DMS53 treated with DMSO at 0.1 percent for 48 hours (cell line): ENCODE data around the gene TSEN54.
A peak's percentile ranks its signal among the peaks of the same experiment; 100 is the strongest.
"Not testable (repeated sequence)": the region's sequence is repeated elsewhere in the genome, so short reads cannot be mapped to it uniquely, and the experiment has no call there.

Experiments used
- DNase-seq: peaks from one replicate; lab custom pipeline; 2025; ENCODE audit not compliant: unreplicated experiment; lab: John Stamatoyannopoulos, UW

TSEN54 gene

DNA sequence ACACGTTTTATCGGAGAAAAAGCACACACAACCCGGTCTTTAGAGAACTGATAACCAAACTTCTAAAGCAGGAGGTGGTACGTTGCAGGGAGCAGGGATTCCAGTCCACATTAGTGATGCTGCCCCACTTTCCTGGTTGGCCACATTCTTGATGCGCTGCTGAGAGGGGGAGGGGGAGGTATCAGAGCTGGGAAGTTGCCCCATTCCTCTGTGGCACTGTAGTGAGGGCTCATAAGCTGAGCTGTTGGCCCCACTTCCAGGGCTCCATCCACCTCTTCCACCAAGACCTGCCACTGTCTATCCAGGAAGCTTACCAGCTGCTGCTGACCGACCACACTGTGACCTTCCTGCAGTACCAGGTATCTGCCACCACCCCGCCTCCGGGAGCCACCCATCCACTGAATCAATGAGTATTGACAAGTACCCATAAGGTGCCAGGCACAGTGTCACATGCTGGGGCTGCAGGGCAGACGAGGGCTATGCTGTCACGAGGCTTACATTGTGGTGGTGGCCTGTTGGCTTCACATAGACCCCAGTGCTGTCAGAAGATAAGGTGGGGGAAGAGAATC, 1.1 kb downstream of the TSEN54 start:
- no peak for DNase-seq

DNA sequence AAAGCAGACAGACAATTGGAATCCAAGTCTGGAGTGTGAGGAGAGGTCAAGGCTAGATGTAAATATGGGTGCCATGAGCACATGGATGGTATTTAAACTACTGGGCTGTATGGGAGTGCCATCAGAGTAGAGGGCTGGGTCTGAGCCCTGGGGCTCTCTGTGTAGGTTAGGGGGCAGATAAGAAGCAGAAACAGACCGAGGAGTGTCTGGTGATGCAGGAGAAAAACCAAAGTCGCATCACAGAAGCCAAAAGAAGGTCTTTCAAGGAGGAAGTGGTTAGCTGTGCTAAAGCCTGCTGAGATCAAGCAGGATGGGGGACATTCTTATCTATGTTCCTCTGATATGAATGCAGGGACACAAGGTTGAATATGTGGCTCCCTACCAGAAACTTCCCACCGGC, 1.9 kb downstream of the TSEN54 start:
- no peak for DNase-seq

DNA sequence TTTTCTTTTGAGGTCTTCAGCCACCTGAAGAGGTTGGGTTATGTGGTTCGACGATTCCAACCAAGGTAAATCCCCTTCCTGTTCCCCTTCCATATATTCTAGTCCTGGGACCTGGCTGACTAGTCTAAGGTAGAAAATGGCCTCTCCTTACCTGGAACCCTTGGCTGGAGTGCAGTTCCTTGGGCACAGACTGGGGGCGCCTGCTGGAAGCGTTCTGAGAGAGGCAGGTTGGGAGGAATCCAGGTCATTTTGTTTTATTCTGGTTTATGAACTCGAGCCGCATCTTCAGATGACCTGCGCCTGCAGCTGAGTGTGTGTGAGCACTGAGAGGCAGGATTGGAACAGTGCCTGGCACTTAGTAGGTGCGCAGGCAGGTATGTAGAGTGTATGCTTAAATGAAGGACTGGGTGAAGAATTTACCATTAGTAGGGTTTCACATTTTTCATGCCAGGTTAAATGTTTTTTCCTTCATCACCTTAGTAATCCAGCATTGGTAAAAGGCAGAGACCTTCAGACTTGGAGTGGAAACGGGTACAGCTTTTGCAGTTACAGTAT, 2.7 kb downstream of the TSEN54 start:
- DNase-seq, result no peak

DNA sequence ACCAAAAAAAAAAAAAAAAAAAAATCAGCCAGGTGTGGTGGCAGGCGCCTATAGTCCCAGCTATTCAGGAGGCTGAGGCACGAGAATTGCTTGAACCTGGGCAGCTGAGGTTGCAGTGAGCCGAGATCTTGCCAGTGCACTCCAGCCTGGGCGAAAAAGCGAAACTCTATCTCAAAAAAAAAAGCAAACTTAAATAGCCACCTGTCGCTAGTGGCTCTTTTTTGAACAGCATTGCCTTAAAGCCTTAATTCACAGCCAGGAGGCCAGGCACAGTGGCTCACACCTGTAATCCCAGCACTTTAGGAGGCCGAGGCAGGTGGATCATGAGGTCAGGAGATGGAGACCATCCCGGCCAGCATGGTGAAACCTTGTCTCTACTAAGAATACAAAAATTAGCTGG, 4.1 kb downstream of the TSEN54 start:
- not testable (repeated sequence) for DNase-seq

DNA sequence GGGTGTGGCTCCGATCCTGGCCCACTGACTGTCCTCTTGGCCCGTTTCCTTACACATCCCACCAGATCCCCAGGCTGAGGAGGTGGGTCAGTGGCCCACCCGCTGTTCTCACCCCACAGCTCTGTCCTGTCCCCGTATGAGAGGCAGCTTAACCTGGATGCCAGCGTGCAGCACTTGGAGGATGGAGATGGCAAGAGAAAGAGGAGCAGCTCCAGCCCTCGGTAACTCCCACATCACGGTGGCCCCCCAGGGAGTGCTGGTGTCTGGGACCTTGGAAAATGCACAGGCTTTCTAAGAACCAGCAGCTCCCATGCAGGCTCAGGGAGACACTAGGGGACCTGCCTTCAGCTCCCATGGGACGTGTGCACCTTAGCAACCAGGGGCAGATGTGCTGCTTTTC, 5.0 kb downstream of the TSEN54 start:
- no peak for DNase-seq

DNA sequence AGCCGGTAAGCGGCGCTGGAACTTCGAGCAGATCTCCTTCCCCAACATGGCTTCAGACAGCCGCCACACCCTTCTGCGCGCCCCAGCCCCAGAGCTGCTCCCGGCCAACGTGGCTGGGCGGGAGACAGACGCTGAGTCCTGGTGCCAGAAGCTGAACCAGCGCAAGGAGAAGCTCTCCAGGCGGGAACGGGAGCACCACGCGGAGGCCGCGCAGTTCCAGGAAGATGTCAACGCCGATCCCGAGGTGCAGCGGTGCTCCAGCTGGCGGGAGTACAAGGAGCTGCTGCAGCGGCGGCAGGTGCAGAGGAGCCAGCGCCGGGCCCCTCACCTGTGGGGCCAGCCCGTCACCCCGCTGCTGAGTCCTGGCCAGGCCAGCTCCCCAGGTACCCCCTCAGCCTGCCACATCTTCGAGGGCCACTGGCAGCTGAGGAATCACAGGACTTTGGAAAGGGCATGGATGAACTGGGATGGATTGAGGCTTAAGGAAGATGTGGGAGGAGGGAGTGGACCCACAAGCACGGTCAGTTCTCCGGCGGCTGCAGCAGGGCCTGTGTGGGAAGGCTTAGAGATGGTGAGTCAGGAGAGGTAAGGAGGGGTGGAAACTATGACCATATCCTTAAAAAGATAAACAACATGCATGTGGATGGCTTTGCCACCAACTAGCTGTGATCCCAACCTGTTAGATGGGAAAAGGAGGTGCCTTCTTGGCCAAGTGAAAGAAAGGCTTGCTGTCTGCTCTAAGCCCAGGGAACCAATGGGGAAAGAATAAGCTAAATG, 5.8 kb downstream of the TSEN54 start:
- DNase-seq, result no peak

DNA sequence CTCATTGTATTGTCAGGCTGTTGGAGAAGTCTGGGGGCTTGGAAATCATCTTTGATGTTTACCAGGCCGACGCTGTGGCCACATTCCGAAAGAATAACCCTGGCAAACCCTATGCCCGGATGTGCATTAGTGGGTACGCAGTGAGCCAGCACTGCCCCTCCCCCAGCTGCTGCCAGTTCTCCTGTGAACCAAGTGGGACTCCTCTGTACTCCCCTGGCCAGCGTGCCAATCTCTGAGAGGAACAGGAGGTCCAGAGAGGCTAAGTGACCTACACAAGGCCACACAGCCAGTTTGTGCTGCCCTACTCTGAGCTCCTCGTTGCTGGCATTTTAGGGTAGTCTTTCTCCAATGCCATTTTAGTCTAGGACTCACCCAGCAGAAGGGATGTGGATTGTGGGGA, 7.3 kb downstream of the TSEN54 start:
- no peak for DNase-seq

DNA sequence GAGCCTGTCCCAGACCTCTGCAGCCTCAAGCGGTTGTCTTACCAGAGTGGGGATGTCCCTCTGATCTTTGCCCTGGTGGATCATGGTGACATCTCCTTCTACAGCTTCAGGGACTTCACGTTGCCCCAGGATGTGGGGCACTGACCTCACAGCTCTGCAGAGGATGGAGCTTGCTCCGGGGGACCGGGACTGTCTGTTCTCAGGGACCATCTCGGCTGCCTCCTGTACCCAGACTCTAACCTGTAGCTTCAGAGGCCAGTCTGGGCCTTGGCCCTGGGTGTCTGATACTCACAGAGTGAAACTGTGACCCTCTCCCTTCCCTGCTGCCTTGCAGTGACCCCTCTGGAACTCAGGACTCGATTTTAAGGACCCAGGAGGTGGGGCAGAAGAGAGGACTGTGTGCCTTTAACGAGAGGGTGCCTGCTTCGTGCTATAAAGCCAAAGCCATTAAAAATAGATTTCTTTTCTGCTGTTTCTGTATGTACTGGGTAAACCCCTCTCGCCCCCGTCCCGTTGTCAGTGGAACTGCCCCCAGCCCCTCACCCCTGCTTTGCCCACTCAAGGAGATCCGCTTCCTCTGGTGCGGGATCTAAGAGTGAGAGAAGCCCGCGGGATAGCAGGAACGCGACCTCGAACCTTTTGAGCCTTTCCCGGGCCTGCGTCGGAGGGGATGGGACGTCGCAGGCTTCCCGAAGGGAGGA, 8.1 kb downstream of the TSEN54 start:
- DNase-seq, result no peak

DNA sequence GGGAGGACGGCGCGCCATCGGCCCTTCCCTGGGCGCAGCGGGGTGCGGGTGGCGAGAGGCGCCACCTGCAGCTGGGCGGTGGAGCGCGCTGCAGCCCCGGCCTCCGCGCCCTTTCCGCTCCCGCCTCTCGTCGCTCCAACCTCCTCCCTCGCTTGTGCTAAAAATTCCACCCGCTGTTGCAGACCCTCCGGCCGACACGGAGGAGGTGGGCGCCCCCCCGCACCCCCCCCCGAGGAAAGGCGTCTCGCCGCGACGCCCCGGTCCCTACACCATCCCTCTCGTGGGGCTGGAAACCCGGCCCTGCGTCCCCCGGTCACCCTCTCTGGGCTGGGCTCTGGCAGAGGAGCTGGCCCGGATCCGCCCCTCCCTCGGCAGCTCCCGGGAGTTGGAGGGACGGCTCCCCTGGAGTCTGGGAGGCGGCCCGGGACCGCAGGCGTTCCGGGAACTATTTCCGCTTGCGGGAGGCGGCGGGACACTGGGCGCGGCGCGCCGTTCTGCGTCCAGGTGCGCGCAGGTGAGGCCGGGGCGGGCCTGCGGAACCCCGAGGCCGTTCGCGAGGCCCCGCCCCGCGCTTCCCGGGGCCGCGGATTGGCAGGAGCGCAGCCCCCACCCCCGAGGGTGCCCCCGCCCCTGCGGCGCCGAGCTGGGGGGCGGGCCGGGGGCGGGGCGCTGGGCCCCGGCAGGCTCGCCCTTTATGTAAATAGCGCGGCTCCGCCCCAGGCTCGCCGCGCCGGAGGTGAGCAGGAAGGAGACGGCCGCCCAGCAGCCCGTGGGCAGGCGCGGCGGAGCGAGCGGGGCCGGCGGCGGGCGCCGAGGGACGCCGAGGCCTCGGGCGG, 8.9 kb downstream of the TSEN54 start, which contains the start of gene LLGL2:
LLGL2 (plus strand) TSS at position 728 of the 836 bp plus-strand sequence. CDS start 17,730 bp downstream, outside the sequence.
- peak; percentile 86 for DNase-seq

DNA sequence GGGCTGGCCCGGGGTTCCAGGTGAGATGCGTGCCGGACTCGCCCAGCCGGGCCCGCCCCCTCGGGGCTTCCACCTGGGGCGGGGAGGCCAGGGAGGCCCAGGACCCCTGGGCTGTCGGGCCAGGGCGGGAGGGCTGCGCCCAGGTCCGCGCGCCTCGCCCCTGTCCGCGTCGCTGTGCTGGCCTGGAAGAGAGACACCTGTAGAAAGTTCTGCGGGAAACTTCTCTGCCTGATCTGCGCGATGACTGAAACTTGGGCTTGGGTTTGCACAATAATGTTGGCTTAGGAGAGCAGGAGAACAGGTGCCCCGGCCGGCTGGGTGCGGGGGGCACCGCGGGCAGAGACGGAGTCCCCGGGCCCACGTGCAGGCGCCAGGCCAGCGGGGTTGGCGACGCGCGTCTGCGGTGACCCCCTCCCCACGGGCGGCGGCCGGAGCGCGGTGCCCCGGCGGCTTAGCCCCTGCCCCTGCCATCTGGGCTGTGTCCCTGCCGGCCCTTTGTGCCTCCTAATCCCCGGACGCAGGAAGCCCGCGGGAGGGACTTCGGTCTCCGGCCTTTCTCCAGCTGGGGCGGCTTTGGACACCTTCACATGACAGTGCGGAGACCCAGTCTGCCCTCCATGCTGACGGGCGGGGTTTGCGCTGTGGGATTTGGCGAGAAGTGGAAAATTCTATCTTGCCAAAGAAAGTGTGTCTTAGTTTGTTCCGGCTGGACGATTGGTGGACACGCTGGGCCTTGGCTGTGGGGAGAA, 9.7 kb downstream of the TSEN54 start:
- DNase-seq, result peak; percentile 53

DNA sequence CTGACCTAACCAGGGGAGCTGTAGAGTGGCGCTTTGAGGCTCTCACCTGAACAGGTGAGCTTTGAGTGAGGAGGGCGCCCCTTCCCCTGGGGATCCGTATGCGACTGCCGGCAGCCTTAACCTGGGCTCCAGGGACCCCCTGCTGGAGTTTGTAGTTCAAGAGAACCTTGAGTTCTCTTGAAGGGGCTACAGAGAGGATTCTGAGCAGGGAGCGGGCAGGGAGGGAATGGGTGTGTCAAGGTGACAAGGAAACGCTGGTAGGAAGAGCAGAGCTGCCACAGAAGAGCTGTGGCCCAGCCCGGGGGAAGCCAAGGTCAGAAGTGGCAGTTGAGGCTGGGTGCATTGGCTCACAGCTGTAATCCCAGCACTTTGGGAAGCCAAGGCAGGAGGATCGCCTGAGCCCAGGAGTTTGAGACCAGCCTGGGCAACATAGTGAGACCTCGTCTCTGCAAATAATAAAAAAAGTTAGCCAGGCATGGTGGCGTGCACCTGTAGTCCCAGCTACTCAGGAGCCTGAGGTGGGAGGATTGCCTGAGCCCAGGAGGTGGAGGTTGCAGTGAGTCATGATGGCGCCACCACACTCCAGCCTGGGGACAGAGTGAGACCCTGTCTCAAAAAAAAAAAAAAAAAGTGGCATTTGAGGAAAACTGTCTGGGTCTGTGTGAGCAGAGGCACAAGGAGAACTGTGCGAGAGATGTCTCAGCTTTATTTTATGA, 10.4 kb downstream of the TSEN54 start:
- no peak for DNase-seq

DNA sequence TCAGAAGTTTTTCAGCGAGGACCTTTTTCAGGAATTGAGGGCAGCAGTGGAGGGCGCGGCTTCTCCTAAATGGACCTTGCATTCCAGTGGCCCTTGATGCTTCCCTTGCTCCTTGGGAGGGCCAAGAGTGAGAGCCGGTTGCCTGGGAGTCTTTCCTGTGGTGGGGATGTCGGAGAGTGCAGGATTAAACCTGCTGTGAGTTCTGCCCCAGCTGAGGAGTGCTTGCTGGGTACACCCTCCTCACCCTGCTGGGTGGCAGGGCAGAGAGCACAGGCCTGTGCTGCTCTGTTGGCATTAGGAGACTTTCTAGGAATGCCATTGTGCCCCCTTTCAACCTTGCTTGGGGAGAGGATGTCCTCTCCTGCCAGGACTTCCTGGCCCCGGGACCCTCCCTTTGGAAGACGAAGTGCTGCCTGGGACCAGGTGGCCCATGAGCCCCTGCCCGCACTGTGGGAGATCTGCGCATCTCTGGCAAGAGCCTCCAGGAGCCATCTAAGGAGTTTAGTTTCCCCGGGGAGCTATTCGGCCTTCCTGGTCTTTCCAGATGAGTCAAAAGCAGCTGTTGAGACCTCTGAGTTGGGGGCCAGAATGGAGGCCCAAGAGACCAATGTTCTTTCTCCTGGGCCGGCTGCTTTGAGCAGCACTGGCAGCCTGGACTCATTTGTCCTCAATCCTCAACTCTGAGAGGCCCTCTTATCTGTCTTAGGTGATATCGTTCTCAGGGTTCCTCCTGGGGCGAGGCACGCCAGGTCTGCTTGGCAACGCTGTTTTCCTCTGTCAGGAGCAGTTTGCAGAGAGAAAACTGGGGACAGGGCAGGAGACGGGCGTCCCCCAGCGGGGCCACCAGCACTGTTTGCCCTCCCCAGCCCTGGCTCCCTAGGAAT, 14.8 kb downstream of the TSEN54 start:
- DNase-seq, result no peak

DNA sequence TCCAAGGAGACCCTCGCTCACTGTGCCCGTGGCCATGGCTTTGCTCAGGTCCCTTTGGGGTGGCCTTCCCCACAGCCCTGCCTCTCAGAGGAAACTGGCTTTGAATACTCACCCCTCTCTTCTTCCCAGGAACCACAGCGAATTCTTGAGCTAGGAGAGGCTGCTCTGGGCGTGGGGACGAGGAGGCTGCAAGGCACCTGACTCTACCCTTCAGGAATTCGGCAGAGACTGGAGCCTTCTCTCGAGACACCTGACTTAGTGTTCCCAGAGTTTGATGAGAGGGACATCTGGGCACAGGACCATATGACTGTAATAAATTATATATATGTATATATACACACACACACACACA, 15.4 kb downstream of the TSEN54 start:
- DNase-seq, result no peak

DNA sequence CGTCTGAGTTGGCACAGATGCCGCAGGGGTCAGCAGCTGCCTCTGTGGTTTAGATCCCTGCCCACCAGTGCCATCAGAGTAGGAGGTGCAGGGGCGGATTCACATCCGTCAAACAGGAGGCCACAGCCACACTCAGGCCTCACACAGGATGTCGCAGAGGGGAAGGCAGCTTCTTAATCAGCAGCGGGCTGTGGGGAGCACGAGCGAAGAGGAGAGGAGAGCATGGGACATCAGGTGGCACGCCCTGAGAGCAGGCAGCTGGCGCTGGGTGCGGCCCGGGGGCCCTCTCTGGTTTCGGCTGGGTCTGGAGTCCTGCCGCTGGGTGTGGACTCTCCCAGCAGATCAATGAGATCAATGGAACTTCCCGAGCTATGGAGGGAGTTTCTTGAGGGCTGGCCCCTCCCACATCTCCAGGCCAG, 18.8 kb downstream of the TSEN54 start:
- no peak for DNase-seq

DNA sequence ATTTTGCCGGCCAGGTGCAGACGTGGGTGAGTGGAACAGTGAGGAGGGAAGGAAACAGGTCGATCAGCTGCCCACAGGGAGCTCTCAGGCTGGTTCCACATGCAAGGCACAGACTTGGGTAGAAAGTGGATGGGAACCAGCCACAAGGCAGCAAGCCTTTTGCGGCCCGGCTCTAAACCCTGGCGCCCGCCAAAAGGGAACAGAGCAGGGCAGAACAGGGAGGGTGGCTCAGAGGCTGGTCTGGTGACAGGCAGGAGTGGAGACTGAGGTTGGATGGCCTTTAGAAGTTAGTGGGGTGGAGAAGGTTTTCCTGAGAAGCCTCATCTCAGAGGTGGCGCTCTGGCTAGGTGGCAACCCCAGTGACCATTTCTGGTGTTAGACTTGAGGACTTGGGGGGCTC, 19.5 kb downstream of the TSEN54 start:
- no peak for DNase-seq

DNA sequence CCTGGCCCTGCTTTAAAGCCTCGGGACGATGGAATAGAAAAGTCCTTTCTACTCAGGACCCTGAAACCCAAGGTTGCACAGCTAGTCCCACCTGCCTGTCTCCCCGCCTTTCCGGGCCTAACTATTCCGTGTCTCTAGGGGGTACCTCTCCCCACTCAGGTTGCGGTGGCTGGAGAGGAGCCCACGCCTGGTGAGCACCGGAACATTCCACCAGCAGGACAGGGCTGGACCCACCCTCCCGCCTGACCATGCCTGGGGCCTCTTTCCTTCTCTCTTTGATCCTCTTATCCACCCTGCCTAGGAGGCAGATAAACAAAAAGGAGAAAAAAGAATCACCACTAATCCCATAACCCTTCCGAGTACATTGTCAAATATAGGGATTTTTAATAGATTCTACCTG, 20.0 kb downstream of the TSEN54 start:
- DNase-seq, result no peak

DNA sequence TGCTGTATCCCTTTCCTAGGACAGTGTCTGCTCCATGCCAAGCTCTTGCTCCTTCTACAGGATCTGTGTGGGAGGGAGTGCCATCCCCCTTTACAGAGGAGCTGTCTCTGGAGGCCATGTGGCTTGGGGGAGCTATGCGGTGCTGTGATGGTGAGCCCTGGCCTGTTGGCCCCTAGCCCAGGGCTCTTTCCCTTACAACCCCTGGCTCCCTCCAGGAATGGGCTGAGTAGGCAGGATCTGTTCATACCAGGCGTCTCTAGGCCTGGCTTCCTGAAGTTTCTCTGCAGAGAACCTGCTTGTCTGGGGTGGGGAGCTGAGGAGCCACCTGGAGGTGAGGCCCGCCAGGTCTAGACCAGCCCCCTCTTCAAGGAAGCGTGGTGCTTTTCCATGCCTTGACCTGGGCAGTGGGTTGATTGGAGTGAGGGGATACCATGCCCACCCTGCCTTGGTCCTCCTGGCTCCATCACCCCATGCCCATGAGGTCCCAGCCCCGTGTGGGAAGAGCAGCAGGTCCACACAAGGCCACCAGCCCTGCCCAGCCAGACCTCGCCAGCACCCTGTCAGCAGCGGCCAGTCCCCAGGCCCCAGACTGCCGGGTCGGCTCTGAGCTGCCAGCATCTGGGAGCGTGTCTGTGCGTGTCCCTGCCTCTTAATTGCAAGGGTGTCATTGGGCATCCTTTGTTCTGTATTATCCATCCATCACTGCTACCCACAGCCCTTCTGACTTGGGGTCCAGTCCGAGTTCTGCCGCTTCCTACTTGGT, 23.8 kb downstream of the TSEN54 start:
- no peak for DNase-seq

DNA sequence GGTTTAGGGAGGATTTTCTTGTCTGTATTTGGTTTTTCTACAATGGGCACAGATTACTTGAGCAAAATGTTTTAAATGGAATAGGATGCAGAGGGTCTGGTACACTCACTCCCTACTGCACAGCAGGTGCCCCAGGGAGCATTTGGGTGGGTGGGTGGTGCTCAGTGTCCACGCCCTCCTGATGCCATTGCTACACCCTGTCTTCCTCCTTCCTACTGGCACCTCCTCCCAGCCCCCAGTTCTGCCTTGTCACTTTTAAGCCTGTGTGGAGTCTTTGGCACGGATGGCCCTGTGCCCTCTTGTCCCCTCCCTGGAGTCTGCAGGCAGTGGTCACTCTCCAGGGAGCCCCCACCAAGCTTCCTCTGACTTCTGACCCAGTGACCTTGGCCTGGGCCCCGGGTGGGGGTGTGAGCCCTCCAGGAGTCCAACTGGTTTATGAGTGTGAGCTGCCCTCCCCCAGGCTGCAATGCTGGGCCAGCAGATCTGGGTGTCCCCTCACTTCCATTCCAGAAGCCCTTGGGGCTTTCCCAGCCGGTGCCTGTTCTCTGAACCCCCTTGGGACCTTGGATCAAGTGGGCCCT, 24.7 kb downstream of the TSEN54 start:
- no peak for DNase-seq
